Testis (tissue), 3 donors: ENCODE measurements around the gene GLDC. TPM values are rescaled to one million over a fixed set of nuclear protein-coding genes. Genes with fewer than 3 reads are reported as not detected.

Source experiments
- DNase-seq: peaks from one replicate; pipeline ENCODE4 v3.0.0-alpha.2; 2019
- H3K27ac ChIP-seq, 2 donors: fragments of 200-600 bp; sonication (generic); one replicate each; pipeline ENCODE4 v1.5.1; 2019
- H3K27me3 ChIP-seq: fragments of 200-600 bp; sonication (generic); one replicate; pipeline ENCODE4 v1.5.1; 2019
- H3K36me3 ChIP-seq: fragments of 200-600 bp; sonication (generic); one replicate; pipeline ENCODE4 v1.5.1; 2017; ENCODE audit warnings: low read depth; ENCODE audit errors: missing control alignments
- H3K4me1 ChIP-seq: fragments of 200-600 bp; sonication (generic); one replicate; pipeline ENCODE4 v1.5.1; 2019
- H3K4me3 ChIP-seq, 2 donors: fragments of 200-600 bp; sonication (generic); one replicate each; pipeline ENCODE4 v1.5.1; 2017 to 2019
- H3K9me3 ChIP-seq: fragments of 200-600 bp; sonication (generic); one replicate; pipeline ENCODE4 v1.5.1; 2017
- CTCF ChIP-seq, 3 experiments: fragments of 450-650 bp in 2 of 3; fragments of 200-600 bp in 1 of 3; sonication (generic) in 1 of 3; IDR thresholded peaks; one replicate each; pipeline ENCODE4 v1.5.1; 2016 to 2019; ENCODE audit warnings: antibody characterized with exemption in 3 of 3, mild to moderate bottlenecking in 2 of 3, moderate library complexity in 1 of 3
- POLR2A ChIP-seq: fragments of 450-650 bp; IDR thresholded peaks from one replicate; pipeline ENCODE4 v1.6.1; 2017; ENCODE audit warnings: antibody characterized with exemption, mild to moderate bottlenecking, moderate library complexity
- WGBS, 2 donors: methylation state at CpG; one replicate each; pipeline ENCODE4 v1.1.5; 2018; 5-methylcytosine and 5-hydroxymethylcytosine counted together
- intact Hi-C: fragments of 100-400 bp; cut with DNase I; formaldehyde crosslinking; loops from one replicate; pipeline ENCODE4 v1.15.1; 2023; ENCODE audit warnings: low total_unique reads
- polyA plus RNA-seq: library from polyadenylated mRNA; stranded (reverse); fragments of 350-450 nt; fragmentation: Illumina TruSeq; extraction: RNeasy Lipid Tissue Mini Kit (QIAGEN cat#74804); gene quantifications from one replicate; pipeline ENCODE4 v1.2.3, GENCODE V29; 2014; ENCODE audit warnings: low read depth, low replicate concordance; ENCODE audit not compliant: insufficient read depth
- total RNA-seq, 2 donors: library from RNA; depleted of rRNA; stranded (reverse); fragments of >200 nt; gene quantifications; one replicate each; pipeline ENCODE4 v1.2.3, GENCODE V29; 2016

The GLDC gene
- total and polyA plus RNA-seq, 3 donors from 2014 or later, result 11.4 to 12.3 (median 12.2) TPM

GRCh38 chr9:6633378-6633777, 12.2 kb downstream of the GLDC start:
- DNase-seq, result no peak
- H3K9me3 ChIP-seq, result no peaks in the 10 kb centered on the region
- H3K27ac ChIP-seq, result no peak overlapping the region
- no peak overlapping the region for H3K4me3 ChIP-seq
- H3K36me3 ChIP-seq, result no peaks in the 10 kb centered on the region
- intact Hi-C loops, result no loop called here
- H3K4me1 ChIP-seq, result no peaks in the 10 kb centered on the region
- WGBS, 2 donors, result 87 to 94% methylated on average over 3 of the region's 3 CpGs
- H3K27me3 ChIP-seq, result no peaks in the 10 kb centered on the region
- TF ChIP-seq POLR2A (no peak), CTCF (IDR thresholded peaks at IDR 0.05) (no peak)

- whole genome bisulfite sequencing, 2 donors, result 79 to 81% methylated on average over 18 to 19 of the region's 19 CpGs
- no peaks in the 10 kb centered on the region for H3K9me3 ChIP-seq
- H3K4me1 ChIP-seq, result no peaks in the 10 kb centered on the region
- no peak for TF ChIP-seq CTCF (IDR thresholded peaks at IDR 0.05)
- TF ChIP-seq POLR2A, result no peak
- H3K27ac ChIP-seq, result no peak overlapping the region
- no peaks in the 10 kb centered on the region for H3K27me3 ChIP-seq
- no peaks in the 10 kb centered on the region for H3K36me3 ChIP-seq
- no peak for DNase-seq
- no peak overlapping the region for H3K4me3 ChIP-seq
- intact Hi-C loops, result no loop called here
These were observed 12.9 kb downstream of the GLDC start for GRCh38 chr9:6632516-6633183.

GRCh38 chr9:6631207-6631512, 14.4 kb downstream of the GLDC start:
- 72 to 83% methylated on average over 4 of the region's 4 CpGs for WGBS, 2 donors
- TF ChIP-seq POLR2A (no peak), CTCF (IDR thresholded peaks at IDR 0.05) (no peak)
- Histone ChIP-seq H3K27ac (no peak overlapping the region), H3K27me3 (no peaks in the 10 kb centered on the region), H3K36me3 (no peaks in the 10 kb centered on the region), H3K9me3 (no peaks in the 10 kb centered on the region), H3K4me1 (no peaks in the 10 kb centered on the region), H3K4me3 (no peak overlapping the region)
- intact Hi-C loops, result no loop called here
- no peak for DNase-seq

GRCh38 chr9:6630502-6631206, 14.9 kb downstream of the GLDC start:
- WGBS, 2 donors, result 95 to 97% methylated on average over 7 to 11 of the region's 11 CpGs
- Histone ChIP-seq H3K4me1 (no peaks in the 10 kb centered on the region), H3K4me3 (no peak overlapping the region), H3K9me3 (no peaks in the 10 kb centered on the region), H3K27ac (no peak overlapping the region), H3K27me3 (no peaks in the 10 kb centered on the region), H3K36me3 (no peaks in the 10 kb centered on the region)
- TF ChIP-seq CTCF (IDR thresholded peaks at IDR 0.05), result no peak
- no peak for TF ChIP-seq POLR2A
- no peak for DNase-seq
- intact Hi-C loops, result no loop called here

- H3K27ac ChIP-seq, result no peak overlapping the region
- TF ChIP-seq POLR2A (no peak), CTCF (IDR thresholded peaks at IDR 0.05) (no peak)
- no peaks in the 10 kb centered on the region for H3K27me3 ChIP-seq
- DNase-seq, result no peak
- WGBS, 2 donors, result 95 to 100% methylated on average over 2 of the region's 2 CpGs
- H3K4me1 ChIP-seq, result no peaks in the 10 kb centered on the region
- H3K36me3 ChIP-seq, result no peaks in the 10 kb centered on the region
- H3K9me3 ChIP-seq, result no peaks in the 10 kb centered on the region
- no peak overlapping the region for H3K4me3 ChIP-seq
- intact Hi-C loops, result no loop called here
These were observed 16.8 kb downstream of the GLDC start for GRCh38 chr9:6628704-6629103.
